Esophagus muscularis mucosa (tissue), 4 donors: ENCODE results near the gene NRN1.

Experiments
- CTCF ChIP-seq, 3 experiments: fragments of 200-600 bp in 2 of 3; fragments of 450-650 bp in 1 of 3; sonication (generic) in 2 of 3; IDR thresholded peaks; one replicate each; pipeline ENCODE4 v1.5.1; 2017 to 2019; ENCODE audit warnings: antibody characterized with exemption in 3 of 3, mild to moderate bottlenecking in 2 of 3, moderate library complexity in 1 of 3
- EP300 ChIP-seq: sonication (generic); formaldehyde crosslinking; IDR thresholded peaks from one replicate; pipeline ENCODE4 v1.6.1; 2017; ENCODE audit warnings: antibody characterized with exemption
- POLR2A ChIP-seq: fragments of 450-650 bp; IDR thresholded peaks from one replicate; pipeline ENCODE4 v1.6.1; 2017; ENCODE audit warnings: antibody characterized with exemption, moderate library complexity, mild to moderate bottlenecking, low read depth

- no peak for TF ChIP-seq POLR2A
- no peak for TF ChIP-seq CTCF (IDR thresholded peaks at IDR 0.05)
- TF ChIP-seq EP300 = no peak
Measured at GRCh38 chr6:6026513-6027205, 19.9 kb upstream of the NRN1 start.
